HG02588 (cell line): ENCODE measurements around the gene SPATS1.

Experiments
- ATAC-seq: cut with Tn5 transposase; IDR thresholded peaks from one replicate; pipeline ENCODE4 v1.9.1; 2021; ENCODE audit warnings: mild to moderate bottlenecking, moderate library complexity; ENCODE audit not compliant: unreplicated experiment

The SPATS1 gene

DNA sequence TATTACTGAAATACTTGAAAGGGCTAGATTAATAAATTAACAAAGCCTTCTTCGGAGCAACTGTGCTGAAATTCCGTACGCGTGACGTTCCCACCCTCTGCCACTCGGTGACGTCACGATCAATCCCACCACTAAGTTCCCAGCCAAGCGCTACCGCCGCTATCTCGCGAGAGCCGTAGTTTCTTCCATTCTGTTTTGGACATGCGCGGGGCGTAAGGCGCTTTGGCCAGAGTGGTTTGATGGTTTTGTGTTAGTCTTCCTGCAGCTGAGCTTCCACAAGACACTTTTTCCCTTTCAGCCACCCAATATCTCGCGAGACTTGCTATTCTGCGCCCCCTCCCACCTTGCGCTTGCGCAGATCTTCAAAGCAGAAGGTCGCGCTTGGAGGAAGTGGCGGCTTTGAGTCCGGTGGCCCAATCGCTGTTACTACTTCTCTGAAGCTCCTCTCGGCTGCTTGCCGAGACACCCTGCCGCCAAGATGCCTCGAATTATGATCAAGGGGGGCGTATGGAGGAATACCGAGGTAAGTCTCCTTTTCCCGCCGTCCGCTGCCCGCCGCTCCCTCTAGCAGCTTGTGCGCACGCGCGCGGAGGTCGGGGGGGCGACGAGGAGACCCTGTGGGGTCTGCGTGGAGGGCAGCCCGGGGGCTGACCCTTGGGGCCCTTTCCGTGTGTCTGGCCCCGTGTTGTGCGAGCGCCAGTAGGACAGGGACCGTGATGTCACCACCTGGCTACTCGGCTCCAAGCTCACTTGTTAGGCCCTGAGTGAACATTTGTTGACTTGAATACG lies 45.1 kb downstream of the SPATS1 start, which contains the start of gene CDC5L:
TSS of gene CDC5L (plus strand) at position 361 of the 789 bp plus-strand sequence. CDS start at position 479, 118 bp downstream.
- peak; percentile 92 for ATAC-seq

GRCh38 chr6:44388135-44388487 lies 45.7 kb downstream of the SPATS1 start:
- ATAC-seq = no peak

DNA sequence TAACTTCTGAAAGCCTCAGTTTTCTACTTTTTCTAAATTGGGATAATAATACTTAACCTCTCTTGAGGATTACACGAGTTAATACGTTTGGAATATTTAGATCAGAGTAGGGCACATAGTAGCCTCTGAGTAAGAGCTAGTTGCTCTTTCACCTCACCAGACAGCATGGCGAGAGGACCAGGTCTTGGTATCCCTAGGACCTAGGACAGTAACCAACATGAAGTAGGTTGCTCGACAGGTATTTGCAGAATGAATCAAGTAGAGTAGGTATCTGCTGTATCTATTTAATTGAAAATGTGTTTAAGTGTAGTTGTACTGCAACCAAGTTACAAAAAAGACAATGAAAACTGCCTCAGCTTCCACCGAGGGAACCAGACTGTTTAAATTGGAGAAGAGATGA lies 46.4 kb downstream of the SPATS1 start:
- no peak for ATAC-seq

DNA sequence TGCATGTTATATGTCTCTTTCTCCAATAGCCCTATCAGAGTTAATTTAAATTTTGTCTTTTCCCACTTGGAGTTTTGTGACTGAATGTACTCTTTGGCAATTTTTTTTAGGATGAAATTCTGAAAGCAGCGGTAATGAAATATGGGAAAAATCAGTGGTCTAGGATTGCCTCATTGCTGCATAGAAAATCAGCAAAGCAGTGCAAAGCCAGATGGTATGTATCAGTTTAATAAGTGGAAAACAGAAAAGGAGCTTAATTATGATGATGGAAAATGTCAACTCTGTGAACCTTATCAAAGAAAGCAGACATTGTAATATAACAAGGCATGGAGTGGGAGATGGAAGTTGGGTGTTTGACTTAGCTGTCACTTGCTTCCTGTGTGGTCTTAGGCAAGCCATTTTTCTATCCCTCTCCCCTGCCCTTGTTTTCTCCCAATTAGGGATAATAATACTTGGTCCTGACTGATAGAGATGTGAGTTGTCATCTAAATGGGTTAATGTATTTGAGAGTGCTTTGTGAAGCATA lies 47.8 kb downstream of the SPATS1 start:
- ATAC-seq = no peak
